ENCODE results near the gene IL22RA2. TPM values are rescaled to one million over a fixed set of nuclear protein-coding genes. Genes with fewer than 3 reads are reported as not detected.

The IL22RA2 gene
- polyA plus RNA-seq, 3 donors: not detected

DNA sequence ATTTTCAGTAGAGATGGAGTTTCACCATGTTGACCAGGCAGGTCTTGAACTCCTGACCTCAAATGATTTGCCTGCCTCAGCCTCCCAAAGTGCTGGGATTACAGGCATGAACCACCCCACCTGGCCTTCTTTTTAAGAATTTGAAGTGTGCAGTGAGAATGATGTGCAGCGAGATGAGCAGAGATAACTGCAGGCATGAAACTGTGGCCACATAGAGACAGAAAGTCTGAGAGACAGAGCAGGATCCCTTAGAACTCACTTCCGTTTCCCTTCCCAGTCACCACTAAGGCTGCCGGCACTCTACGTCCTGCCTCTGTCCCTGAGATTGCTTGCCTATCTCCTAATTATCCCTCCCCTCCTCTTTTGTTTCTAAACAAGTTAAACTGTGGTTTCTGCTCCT lies 27.2 kb downstream of the IL22RA2 start:
- Histone ChIP-seq H3K4me3 (replicated peaks in 1 of 3; ENCODE audit: low read depth in 2 of 3, low read length in 3 of 3) (no peak overlapping the region), H3K27ac (ENCODE audit: low read depth in 1 of 2, low read length in 2 of 2) (peak overlapping the region in 1 of 2 donors; percentile 23), H3K27me3 (ENCODE audit: control insufficient read depth in 2 of 2, insufficient read depth in 2 of 2, low read length in 2 of 2) (no peaks in the 10 kb centered on the region), H3K9ac (ENCODE audit: insufficient read depth, low read length, poor library complexity, severe bottlenecking) (no peak overlapping the region), H3K36me3 (replicated peaks in 1 of 2; ENCODE audit: control insufficient read depth in 1 of 2, insufficient read depth in 2 of 2, low read length in 2 of 2) (no peaks in the 10 kb centered on the region), H4K20me1 (ENCODE audit: insufficient read depth, low read length) (no peaks in the 10 kb centered on the region), H3K9me3 (replicated peaks in 1 of 2; ENCODE audit: control insufficient read depth in 1 of 2, insufficient read depth in 1 of 2, low read length in 2 of 2) (no peaks in the 10 kb centered on the region), H2AFZ (ENCODE audit: insufficient read depth, low read depth, low read length, poor library complexity, severe bottlenecking) (no peak overlapping the region), H3K79me2 (ENCODE audit: insufficient read depth, low read length) (no peaks in the 10 kb centered on the region), H3K4me1 (ENCODE audit: control insufficient read depth in 1 of 2, insufficient read depth in 2 of 2, low read length in 2 of 2) (peaks cover 39 to 43% of the 10 kb centered on the region in 2 donors), H3K4me2 (replicated peaks; ENCODE audit: extremely low read depth, low read length, poor library complexity, severe bottlenecking) (no peak overlapping the region)
- H3K27ac Mint-ChIP-seq: peak overlapping the region in 4 of 7 donors; percentile 1 to 57 (median 23)
- intact Hi-C loops (cut with micrococcal nuclease): loop anchor here in 1 of 2 donors (10.0 kb wide), 1 partner anchor 169 kb away; no protein-coding TSS in a partner anchor
- H3K36me3 Mint-ChIP-seq: no peaks in the 10 kb centered on the region
- TF ChIP-seq, protein P1, sequence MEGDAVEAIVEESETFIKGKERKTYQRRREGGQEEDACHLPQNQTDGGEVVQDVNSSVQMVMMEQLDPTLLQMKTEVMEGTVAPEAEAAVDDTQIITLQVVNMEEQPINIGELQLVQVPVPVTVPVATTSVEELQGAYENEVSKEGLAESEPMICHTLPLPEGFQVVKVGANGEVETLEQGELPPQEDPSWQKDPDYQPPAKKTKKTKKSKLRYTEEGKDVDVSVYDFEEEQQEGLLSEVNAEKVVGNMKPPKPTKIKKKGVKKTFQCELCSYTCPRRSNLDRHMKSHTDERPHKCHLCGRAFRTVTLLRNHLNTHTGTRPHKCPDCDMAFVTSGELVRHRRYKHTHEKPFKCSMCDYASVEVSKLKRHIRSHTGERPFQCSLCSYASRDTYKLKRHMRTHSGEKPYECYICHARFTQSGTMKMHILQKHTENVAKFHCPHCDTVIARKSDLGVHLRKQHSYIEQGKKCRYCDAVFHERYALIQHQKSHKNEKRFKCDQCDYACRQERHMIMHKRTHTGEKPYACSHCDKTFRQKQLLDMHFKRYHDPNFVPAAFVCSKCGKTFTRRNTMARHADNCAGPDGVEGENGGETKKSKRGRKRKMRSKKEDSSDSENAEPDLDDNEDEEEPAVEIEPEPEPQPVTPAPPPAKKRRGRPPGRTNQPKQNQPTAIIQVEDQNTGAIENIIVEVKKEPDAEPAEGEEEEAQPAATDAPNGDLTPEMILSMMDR (IDR thresholded peaks at IDR 0.05): no peak
- no peak for DNase-seq
- no peak overlapping the region for H3K4me3 Mint-ChIP-seq
- peaks cover 0 to 2% (median 0%) of the 10 kb centered on the region in 3 donors for H3K27me3 Mint-ChIP-seq (ENCODE audit: low read depth in 3 of 3)
- H3K9me3 Mint-ChIP-seq: peaks cover 0 to 6% (median 0%) of the 10 kb centered on the region in 7 donors
- peaks cover 52% of the 10 kb centered on the region for H3K4me1 Mint-ChIP-seq
- 88% methylated on average over 3 of the region's 4 CpGs for WGBS (ENCODE audit: insufficient coverage)

DNA sequence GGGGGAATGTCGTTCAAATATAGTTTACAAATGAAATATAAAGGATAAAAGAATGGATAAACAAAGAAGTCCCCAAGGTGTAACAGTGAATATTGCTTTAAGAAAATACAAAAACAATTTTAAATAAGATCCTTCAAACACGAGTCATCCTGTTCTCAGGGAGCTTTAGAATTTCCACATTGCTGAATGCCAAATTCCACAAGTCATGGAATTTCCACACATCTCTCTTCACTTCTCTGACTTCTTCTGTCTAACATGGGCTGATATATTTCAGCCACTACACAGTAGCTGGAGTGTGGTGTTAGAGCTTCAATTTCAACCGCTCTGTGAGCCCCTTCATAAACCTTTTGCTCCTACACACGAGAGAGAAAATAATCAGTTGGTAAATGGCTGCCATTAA lies 28.0 kb downstream of the IL22RA2 start:
- H3K4me3 ChIP-seq (replicated peaks in 1 of 3; ENCODE audit: low read depth in 2 of 3, low read length in 3 of 3): no peak overlapping the region
- no peaks in the 10 kb centered on the region for H4K20me1 ChIP-seq (ENCODE audit: insufficient read depth, low read length)
- Mint-ChIP-seq H3K4me1 (peaks cover 48% of the 10 kb centered on the region), H3K27ac (peak overlapping the region in 3 of 7 donors; percentile 28 to 32 (median 30)), H3K27me3 (ENCODE audit: low read depth in 3 of 3) (peaks cover 0 to 2% (median 0%) of the 10 kb centered on the region in 3 donors), H3K9me3 (peaks cover 0 to 5% (median 0%) of the 10 kb centered on the region in 7 donors), H3K4me3 (peak overlapping the region in 1 of 2 donors; percentile 20), H3K36me3 (no peaks in the 10 kb centered on the region)
- H3K27ac ChIP-seq (ENCODE audit: low read depth in 1 of 2, low read length in 2 of 2): no peak overlapping the region
- no CpG with 5 or more reads among the region's 4 CpGs for WGBS (ENCODE audit: insufficient coverage)
- H3K27me3 ChIP-seq (ENCODE audit: control insufficient read depth in 2 of 2, insufficient read depth in 2 of 2, low read length in 2 of 2): no peaks in the 10 kb centered on the region
- H3K4me1 ChIP-seq (ENCODE audit: control insufficient read depth in 1 of 2, insufficient read depth in 2 of 2, low read length in 2 of 2): peaks cover 37% of the 10 kb centered on the region in 2 donors
- H2AFZ ChIP-seq (ENCODE audit: insufficient read depth, low read depth, low read length, poor library complexity, severe bottlenecking): no peak overlapping the region
- TF ChIP-seq, protein P1 (IDR thresholded peaks at IDR 0.05): no peak
- no peaks in the 10 kb centered on the region for H3K79me2 ChIP-seq (ENCODE audit: insufficient read depth, low read length)
- H3K9ac ChIP-seq (ENCODE audit: insufficient read depth, low read length, poor library complexity, severe bottlenecking): no peak overlapping the region
- H3K4me2 ChIP-seq (replicated peaks; ENCODE audit: extremely low read depth, low read length, poor library complexity, severe bottlenecking): no peak overlapping the region
- intact Hi-C loops (cut with micrococcal nuclease): loop anchor here in 1 of 2 donors (10.0 kb wide), 1 partner anchor 169 kb away; no protein-coding TSS in a partner anchor
- H3K36me3 ChIP-seq (replicated peaks in 1 of 2; ENCODE audit: control insufficient read depth in 1 of 2, insufficient read depth in 2 of 2, low read length in 2 of 2): no peaks in the 10 kb centered on the region
- DNase-seq: peak in 2 of 3 donors; percentile 21 to 55
- H3K9me3 ChIP-seq (replicated peaks in 1 of 2; ENCODE audit: control insufficient read depth in 1 of 2, insufficient read depth in 1 of 2, low read length in 2 of 2): no peaks in the 10 kb centered on the region

All from CD14-positive monocyte (primary cell).